Anterior cingulate cortex (tissue), 58 donors: ENCODE data around the gene TPTE.
"Not testable (repeated sequence)": the region's sequence is repeated elsewhere in the genome, so short reads cannot be mapped to it uniquely, and the experiment has no call there.

ENCODE experiments used
- DNase-seq, 58 donors: peaks; one replicate each; lab custom pipeline; 2025; lab: John Stamatoyannopoulos, UW

The TPTE gene

GRCh38 chr21:10616061-10616460, 94.7 kb downstream of the TPTE start:
- not testable (repeated sequence) for DNase-seq

- DNase-seq, result no peak
These were observed 95.2 kb downstream of the TPTE start for GRCh38 chr21:10616535-10616934.

DNA sequence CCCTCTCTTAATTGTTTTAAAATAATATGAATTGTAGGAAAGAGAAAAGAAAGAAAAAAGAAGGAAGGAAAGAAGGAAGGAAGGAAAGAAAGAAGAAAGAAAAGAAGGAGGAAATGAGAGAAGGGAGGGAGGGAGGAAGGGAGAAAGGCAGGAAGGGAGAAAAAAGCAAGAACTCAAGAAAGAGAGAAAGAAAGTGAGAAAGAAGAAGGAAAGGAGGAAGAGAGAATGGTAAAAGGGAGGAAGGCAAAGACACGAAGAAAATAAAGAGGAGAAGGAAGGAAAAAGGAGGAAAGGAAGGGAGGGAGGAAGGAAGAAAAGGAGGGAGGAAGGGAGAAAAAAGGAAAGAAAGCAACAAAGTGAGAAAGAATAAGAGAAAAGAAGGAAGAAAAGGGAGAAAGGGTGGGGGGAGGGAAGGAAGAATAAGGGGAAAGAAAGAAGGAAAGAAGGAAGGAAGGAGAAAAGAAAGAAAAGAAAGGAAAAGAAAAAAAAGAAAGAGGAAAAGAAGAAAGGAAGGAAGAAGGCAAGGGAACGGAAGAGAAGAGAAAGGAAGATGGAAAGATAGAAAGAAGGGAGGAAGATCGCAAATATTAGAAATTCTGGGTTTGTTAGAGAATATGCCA, 95.9 kb downstream of the TPTE start:
- not testable (repeated sequence) for DNase-seq

GRCh38 chr21:10627316-10627863, 106.0 kb downstream of the TPTE start:
- DNase-seq, result no peak

DNA sequence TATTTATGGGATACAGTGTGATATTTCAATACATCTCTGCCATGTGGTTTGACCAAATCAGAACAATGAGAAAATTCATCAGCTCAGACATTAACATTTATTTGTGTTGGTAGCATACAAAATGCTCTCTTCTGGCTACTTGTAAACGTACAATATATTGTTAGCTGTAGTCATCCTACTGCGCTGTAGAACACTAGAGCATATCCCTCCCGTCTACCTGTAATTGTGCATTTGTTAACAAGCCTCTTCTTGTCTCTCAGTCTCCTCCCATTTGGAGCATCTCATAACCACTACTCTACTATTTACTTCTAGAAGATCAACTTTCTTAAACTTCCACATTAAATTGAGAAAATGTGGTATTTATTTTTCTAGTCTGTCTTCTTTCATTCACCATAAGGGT, 107.9 kb downstream of the TPTE start:
- DNase-seq, result not testable (repeated sequence)

GRCh38 chr21:10630829-10631228, 109.4 kb downstream of the TPTE start:
- DNase-seq, result not testable (repeated sequence)

DNA sequence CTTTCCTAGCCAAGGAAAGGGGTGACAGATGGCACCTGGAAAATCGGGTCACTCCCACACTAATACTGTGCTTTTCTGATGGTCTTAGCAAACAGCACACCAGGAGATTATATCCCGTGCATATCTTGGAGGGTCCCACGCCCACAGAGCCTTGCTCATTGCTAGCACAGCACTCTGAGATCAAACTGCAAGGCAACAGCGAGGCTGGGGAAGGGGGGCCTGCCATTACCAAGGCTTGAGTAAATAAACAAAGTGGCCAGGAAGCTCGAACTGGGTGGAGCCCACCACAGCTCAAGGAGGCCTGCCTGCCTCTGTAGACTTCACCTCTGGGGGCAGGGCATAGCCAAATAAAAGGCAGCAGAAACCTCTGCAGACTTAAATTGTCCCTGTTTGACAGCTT, 109.9 kb downstream of the TPTE start:
- not testable (repeated sequence) for DNase-seq

DNA sequence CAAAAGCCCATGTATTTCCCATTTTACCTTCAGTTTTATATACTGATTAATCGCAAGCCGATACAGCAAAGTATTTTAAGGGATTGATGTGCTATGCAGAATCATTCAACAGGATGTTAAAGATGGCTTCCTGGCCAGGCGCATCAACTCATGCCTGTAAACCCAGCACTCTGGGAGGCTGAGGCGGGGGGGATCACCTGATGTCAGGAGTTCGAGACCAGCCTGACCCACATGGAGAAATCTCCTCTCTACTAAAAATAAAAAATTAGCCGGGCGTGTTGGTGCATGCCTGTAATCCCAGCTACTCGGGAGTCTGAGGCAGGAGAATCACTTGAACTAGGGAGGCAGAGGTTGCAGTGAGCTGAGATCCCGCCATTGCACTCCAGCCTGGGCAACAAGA, 116.8 kb downstream of the TPTE start:
- DNase-seq, result not testable (repeated sequence)

DNA sequence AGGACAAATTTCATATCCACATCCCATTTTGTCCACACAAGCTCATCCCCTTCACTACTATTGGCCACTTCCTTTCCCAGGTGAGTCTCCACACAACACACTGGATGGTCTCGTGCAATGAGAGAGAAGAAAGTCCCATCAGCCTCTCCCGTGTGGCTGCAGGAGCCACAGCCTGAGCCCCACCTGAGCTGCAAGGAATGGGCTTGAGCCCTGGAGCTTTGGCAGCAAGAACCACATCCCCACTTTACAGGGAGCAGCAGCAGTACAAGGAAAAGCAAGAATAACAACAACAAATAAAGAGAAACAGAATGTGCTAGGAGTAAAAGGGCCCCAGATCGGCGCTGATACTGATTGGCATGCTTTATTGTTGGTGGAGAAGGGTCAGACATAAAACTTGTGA, 117.7 kb downstream of the TPTE start:
- no peak for DNase-seq

DNA sequence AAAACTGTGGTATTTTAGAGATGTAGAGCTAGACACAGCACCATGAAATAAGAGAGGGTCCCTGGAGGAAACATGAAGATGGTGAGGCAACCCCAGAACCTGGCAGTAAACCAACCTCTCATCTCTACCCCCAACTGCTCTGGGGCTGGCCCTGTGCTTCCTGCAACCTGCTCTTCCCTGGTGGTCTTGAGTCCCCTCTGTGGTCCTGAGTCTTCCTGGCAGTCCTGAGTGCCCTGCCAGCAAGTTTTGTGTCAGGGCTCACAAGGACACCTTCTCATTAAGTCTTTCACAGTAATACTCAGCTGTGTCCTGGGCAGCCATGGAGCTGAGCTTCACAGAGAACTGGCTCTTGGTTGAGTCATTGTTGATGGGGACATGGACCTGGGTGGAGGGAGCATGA, 118.4 kb downstream of the TPTE start:
- DNase-seq, result not testable (repeated sequence)

GRCh38 chr21:10640446-10640845, 119.1 kb downstream of the TPTE start:
- no peak for DNase-seq

- DNase-seq, result no peak
These were observed 119.7 kb downstream of the TPTE start for GRCh38 chr21:10641107-10641506.

DNA sequence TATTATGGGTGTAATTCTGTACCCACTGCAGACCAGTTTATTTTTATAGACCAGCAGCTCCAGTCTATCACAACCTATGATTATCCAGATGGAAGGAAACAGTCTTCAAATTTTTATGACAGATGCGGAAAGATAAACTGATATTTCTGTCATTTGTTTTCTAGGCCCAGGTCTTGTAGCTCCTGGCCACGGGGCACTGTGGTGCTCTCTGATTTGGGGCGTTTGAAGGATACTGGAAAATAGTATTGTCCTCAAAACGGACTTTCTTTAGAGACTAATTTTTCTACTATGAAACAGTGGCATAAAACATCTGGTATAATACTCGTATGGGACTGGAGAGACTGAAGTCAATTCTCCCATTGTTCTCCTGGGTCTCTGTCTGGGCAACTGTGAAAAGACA, 124.3 kb downstream of the TPTE start:
- not testable (repeated sequence) for DNase-seq

- not testable (repeated sequence) for DNase-seq
These were observed 128.2 kb downstream of the TPTE start for GRCh38 chr21:10649350-10650149.

- DNase-seq, result not testable (repeated sequence)
These were observed 128.9 kb downstream of the TPTE start for GRCh38 chr21:10650297-10650696.
